AG08396 (cell line): Measurements from ENCODE around the gene MMS19.
"Not testable (repeated sequence)": the region's sequence is repeated elsewhere in the genome, so short reads cannot be mapped to it uniquely, and the experiment has no call there.

Experiments
- DNase-seq: peaks from one replicate; pipeline ENCODE4 v3.0.0; 2012; ENCODE audit warnings: low spot score, mixed read lengths

Gene MMS19

DNA sequence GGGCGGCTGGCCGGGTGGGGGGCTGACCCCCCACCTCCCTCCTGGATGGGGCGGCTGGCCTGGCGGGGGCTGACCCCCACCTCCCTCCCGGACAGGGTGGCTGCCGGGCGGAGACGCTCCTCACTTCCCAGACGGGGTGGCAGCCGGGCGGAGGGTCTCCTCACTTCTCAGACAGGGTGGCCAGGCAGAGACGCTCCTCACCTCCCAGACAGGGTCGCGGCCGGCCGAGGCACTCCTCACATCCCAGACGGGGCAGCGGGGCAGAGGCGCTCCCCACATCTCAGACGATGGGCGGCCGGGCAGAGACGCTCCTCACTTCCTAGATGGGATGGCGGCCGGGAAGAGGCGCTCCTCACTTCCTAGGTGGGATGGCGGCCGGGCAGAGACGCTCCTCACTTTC lies 30.7 kb upstream of the MMS19 start:
- not testable (repeated sequence) for DNase-seq

DNA sequence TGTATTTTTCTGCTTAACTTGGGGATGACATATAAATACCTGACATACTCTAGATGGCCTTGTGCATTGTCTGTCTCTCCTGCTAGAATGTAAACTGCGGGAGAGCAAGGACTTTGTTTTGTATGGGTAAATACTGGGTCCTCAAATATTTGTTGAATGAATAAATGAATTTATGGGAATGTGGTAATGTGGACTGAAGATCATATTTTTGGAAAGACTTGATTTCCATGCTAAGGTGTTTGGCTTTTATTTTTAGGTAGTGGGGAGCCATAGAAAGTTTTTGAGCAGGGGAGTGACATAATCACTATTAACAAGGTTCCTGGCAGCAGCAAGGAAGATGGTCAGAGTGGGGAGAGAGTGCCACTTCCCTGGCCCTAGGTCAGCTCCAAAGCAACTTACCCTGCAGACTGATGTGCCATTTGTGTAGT lies 27.5 kb upstream of the MMS19 start:
- DNase-seq = no peak

DNA sequence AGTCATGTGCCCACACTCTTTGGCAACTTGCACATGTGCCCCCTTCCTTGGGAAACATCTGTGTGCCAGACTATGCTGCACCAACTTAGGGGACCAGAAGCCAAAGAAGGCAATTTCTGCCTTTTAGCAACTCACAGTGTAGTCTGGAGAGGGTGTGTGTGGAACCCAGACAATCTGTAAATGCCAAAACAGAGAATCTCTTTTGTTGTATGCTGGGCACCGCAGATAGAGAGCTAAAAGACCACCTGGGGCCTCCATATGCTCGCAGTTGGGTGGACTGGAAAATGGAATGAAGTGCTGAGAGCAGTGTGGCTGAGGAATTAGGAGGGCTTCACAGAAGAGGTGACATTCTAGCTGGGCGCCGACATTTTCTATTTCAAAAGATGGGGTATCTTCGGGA lies 26.9 kb upstream of the MMS19 start:
- DNase-seq = no peak

DNA sequence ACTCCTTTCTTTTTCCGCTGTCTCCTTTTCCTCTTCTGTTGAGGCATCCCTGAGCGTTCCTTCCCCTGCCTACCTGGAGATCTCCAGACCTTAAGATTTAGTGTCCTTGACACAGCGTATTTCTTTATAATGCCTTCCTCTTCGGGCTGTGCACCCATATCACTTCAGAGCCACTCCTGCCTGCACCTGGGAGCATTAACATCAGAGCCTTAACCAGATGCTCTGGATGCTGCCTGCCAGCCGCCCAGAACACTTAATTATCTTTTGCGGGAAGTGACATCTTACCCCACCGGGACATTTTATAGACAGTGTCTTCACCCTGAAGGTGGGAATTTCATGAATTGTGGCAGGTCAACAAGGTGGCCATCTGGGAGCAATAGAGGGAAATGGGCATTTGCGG lies 24.7 kb upstream of the MMS19 start:
- no peak for DNase-seq

DNA sequence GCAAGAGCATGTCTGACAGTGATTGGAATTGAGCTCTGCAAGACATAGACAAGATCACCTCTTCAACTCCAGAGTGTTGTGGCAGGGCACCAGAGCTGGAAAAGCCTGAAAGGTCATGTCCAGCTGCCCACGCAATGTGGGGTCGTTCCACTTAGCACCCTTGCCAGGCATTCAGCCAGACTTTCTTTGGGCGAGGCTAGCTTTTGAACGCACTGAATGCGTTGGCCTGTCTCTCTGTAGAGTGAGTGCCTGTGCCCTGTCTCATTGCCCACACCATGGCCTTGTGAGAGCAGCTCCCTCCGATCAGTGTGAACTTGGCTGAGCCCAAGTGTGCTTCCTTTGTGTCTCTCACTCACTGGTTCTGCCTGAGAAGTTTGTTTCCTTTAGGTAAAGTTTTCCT lies 23.8 kb upstream of the MMS19 start:
- no peak for DNase-seq

DNA sequence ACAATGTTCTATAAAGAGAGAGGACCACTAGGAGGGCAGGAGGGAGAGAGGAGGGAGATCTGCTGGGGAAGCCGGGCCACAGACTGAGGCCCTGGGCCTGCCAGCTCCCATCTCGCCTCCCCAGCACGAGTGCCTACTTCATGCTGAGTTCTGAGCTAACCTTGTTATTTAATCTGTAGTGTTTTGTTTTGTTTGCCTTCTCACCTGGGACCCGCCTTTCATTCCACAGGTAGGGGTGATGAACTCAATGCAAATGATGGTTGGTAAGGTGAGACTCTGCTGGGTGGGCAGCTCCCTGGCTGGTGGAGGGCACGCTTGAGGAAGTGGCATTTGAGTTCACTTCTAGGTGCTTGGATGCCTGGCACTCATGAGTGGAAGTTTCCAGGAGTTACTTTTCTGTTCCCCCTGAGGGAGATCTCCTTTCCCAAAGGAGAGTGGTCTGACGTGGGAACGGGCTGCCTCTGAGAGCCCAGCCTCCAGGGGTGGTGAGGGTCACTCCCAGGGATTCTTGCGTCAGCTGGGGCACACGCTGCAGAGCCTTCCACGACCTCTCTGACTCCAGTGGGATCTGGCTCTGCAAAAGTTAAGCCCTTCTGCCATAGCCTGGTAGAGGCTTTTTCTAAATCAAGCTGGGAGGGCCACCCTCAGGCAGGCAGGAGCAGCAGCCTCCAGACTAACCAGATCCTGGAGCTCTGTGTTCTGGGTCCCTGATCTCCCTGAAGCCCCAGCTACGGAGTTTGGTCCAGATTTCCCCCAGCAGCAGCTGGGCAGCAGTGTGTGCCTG lies 22.9 kb upstream of the MMS19 start:
- no peak for DNase-seq

DNA sequence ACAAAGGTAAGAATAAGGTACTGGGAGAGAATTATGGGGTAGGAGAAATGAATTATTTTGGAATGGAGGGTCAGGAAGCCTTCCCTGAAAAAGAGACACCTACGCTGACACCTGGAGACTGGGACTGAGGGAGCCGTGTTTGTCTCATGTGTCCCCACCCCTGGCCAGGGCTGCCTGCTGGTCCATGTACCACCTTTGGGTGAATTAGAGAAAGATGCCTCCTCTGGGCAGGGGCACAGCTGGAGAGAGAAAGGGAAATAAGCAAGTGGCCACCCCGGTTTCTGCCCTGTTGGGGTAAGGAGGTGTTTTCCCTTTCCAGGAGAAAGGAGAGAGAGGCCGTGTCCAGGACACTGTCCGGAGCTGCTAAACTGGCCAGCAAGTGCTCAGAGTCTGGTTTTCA lies 22.3 kb upstream of the MMS19 start:
- no peak for DNase-seq

DNA sequence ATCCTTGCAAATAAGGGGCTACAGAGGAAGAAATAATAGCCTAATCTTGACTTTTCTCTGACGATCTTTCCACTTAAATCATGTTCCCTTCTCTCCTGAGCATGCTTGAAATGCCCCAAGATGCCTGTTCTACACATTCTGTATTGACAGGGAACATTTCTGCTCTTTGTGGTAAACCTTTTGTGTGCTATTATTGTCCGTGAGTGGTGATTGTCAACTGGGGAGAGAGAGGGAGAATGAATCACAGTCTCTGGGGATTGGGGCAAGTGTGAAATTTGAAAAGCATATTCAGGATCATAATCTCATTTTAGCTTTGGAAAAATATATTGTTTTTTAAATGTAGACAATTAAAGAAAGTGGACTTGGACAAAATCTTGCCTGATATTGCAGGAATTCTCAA lies 21.1 kb upstream of the MMS19 start:
- DNase-seq = no peak

DNA sequence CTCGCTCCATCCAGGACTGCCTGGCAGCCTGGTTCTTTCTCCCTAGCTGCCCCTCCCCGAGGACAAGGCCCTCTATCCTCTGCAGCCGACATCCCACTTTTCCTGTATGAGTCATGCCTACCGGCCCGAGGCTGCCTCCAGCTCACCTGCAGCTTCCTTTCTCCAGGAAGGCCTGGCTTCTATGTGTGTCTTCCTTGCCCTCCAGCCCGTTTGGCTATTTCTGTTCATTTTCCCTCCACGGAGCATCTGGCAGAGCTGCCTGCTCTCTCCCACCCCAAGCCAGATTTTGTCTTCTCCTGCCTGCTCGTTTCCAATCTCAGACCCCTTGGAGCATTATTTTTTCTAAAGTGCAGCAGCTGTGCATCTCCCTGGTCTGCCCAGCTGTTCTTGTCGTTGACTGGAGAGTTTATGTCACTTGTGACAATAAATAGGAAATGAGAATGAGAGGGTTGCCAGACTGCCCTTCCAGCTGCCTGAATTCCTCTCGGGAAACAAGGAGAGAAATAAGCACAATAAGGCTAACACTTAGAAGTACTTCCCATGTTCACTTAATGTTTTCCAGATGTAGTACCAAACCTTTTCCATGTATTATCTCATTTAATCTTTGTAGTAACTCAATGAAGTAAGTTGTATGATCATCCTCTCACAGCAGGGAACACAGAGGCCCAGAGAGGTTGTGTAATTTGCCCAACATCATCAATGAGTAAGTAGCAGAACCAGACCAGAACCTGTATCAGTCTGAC lies 20.2 kb upstream of the MMS19 start:
- no peak for DNase-seq

DNA sequence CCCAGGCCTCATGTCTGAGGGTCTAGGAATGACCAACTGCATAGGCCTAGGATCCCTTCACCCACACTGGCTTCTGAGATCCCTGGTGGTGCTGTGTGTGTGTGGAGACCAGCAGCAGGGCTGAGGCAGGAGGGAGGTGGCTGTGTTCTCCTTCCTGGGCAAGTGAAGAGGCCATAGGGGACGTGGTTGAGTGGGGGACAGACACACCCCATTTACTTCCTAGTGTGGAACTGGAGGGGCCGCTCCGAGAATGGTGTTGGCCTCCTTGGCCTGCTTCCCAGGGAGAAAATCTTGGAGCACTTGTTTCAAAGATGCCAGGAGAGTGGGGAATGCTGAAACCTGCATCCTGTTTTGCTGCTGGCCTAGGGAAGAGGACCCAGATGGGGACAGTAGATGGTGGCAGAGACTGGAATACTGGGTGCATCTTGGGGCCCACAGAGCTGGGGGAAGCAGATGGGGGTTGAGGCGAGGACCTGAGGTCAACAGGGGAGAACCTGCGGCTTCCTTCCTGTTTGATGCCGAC lies 19.6 kb upstream of the MMS19 start:
- DNase-seq = no peak

DNA sequence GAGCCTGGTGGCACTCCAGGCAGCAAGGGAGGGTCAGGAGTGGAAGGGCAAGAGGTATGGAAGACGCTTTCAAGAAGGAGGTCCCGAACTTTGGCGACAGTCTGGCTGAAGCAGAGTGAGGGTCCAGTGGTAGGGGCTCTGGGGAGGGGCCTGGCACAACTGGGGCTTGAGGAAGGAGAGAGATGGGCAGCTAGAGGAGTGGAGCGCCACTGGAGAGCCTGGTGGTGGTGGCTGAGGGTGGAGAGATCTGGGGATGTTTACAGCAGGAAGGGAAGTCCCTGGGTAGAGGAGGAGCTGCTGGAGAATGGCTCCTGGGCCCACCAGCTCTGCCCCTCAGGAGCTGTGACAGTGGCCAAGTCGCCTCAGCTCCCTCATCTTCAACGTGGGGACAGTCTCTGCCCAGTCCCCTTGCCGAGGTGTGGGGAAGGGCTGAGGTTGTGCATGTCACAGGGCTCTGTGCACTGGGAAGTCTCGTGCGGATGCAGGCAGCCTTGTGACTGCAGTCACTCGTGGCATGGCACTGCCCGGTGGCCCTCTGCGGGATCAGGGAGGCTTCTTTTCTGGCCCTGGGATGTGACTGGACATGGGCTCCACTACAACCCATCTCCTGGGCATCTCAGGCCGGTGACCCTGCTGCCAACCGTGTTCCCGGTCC lies 19.0 kb upstream of the MMS19 start:
- no peak for DNase-seq

DNA sequence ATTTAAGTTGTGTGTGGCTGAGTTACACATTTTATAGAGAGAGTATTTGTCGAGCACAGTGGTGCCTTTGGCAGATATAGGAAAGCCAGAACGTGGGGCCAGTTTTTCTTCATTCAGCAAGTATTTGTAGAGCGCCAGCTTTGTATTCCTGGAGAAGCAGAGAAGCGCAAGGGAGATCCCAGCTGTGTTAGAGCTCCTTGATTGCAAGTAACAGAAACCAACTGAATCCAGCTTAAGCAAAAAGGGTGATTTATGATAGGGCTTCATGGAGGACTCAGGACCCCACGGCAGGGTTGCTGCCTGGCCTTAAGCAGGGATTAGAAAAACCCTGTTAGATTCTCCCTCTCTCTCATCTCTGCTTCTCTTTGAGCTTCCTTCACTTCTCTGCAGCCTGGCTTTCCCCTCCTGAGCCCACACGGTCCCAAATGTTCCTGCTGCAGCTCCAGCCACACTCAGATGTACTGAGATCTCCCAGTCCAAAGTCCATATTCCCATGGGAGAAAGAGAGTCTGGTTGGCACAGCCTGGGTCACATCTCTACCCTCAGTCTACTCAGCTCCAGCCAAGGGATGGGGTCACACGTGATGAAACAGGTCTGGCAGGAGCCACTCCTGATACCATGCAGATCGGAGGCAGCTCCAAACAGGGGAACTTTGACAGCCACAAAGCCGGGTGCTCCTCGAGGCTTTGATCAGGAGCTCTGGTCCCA lies 17.2 kb upstream of the MMS19 start:
- DNase-seq = no peak

DNA sequence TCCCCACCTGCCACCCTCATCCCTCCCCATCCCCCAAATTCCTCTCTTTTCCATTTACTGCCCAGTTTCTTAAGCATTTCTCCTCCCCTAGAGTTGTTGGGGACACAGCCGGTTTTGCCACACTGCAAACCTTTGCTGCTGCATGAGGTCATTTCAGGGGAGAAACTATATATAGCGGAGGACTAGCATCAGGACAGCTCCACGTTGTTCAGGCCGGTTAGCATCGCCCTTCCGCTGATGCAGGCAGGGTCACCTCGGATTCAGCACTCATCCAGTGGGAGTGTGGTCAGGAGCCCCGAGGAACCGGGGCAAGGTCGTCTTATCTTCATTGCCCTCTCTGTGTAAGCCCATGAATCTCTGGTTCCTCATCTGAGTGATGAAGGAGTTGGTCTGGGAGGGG lies 16.1 kb upstream of the MMS19 start:
- no peak for DNase-seq

DNA sequence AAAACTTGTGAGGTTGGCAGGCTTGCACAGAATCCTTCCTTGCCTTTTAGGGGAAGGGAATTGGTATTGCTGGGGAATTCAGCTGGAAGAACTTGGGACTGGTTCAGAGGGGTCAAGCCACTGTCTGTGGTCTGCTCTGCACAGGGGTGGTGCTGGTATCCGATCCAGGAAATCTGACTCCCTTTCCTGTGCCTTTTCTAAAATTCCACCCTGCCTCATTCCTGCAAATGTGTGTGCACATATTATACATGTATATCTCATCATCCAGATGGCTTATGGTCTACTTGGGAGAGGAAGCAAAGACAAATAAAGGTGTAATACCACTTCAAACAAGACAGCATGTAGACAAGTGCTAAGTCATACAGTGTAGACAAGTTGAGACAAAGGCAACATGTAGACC lies 14.8 kb upstream of the MMS19 start:
- DNase-seq = no peak

DNA sequence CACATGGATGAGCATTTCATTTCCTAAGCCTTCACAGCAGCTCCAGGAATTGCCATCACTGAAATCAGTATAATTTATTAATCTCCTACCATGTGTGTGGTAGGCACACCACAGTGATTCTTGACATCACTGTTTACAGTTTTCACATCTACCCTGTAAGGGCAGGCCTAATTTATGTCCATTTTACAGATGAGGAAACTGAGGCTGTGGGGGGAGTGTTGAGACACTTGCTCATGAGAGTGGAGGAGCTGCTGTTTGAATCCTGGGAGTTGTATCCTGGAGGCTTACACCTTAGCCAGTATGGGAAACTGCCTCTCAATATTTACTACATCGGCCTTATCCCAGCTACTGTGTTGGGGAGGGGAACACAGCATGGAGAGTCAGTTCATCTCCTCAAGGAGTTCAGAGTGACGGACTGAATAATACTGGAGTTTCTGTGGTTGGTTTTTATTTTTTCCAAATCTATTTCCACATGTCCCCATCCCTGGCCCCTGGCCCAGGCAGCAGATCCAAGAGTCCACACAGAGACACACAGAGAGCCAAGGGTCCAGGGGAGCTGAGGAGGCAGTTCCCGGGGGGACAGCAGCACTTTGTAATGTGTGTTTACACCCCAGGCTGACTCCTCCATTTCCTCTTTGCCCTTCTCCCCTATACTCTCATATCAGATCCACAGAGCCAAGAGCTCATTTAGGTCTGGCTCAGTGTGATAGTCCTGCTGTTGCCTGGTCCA lies 13.7 kb upstream of the MMS19 start:
- DNase-seq = no peak

DNA sequence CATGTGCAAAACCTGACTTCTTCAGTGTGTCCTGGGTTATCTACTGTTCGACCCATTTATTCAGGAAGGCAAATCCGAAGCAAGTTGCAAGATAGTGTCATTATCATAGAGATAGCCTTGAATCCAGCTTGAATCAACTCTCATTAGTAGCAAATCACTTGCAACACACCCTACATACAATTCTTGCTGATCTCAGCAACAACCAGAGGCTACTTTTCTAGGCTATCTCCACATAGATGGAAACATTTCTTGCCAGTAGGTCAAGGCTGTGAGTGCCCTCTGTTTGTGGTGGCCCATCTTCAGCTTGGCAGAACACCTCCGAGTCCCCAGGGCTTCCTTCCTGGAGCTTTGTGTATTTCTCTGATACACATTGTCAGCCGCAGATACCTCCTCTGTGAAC lies 12.5 kb upstream of the MMS19 start:
- DNase-seq = no peak

DNA sequence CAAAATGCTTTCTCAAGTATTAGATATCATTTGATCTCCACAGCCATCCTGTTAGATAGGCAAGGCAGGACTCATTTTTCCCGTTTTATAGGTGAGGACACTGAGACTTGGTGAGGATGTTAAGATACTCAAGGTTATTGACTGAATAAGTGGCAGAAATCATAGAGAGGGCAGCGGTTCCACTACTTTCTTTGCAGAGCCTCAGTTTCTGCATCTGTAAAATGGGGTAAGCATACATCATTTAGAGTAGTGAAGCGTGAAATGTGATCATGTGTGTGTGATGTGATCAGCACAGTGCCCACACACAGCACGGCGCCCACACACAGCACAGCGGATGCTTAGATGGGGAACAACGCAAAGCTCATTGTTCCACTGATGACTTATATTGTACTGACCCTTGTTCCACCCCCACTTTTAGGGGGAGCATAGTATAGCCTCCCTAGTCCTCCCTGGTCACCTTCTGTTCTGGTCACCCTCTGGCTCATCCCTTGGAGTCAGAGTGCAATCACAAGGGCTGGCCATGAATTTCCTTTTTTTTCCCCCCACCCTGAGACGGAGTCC lies 11.0 kb upstream of the MMS19 start:
- DNase-seq = no peak

DNA sequence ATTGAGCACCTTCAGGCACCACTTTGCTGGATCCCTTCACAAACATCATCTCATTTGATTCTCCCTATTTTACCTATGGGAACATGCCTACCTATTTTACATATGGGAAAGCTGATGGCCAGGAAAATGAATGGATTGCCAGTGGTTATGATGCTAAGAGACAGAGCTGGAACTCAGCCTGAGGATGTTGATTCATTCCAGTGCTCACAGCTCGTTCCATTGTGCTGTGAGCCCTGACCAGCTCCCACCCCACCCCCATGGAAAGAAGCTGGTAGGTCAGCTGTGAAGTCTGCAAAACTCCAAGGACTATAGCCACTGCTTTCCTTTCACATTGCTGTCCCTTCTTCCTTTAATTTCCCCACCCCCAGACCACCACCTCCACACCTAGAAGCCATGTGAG lies 10.1 kb upstream of the MMS19 start:
- DNase-seq = peak; percentile 71

DNA sequence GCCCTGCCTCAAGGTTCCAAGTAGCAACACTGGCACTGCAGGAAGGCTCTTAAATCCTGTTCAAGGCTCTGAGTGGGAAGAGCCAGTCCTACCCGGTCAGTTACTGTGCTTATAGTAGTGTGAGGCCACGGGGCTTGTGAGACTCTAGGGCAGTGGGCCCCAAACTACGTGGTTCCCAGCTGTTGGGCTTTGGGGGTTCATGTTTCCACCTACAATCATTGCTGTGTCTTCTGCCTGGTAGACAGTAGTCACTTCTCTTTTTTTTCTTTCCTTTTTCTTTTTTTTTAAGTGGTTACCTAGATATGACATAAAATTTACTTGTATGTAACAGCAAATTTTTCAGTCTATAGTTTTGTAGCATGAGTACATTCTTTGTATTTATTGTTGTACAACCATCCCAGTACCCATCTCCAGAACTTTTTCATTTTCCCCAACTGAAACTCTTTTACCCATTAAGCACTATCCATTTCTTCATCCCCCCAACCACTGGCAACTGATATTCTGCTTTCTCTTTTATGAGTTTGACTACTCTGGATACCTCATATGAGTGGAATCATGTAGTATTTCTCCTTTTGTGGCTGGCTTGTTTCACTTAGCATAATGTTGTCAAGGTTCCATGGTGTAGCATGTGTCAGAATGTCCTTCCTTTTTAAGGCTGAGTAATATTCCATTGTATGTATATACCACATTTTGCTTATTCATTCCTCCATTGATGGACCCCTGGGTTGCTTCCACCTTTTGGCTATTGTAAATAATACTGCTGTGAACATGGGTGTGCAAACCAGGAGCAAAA lies 8.2 kb upstream of the MMS19 start:
- no peak for DNase-seq

DNA sequence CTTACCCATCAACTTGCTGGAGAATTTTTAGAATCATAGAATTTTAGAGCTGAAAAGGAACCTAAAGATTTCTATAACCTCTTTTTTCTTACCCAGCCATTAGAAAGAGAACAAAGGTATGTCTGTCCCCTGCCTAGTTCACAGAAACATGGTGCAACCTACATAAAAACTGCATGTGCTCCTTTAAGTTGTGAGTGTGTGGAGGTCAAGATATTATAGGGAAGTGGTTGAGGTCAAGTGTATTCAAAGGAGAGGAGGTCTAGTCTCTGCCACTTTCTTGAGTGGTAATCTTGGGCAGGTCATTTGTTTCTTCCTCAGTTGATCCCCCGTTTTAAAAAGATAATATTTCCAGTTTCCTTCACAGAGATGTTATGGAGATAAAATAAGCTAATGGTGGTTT lies 6.9 kb upstream of the MMS19 start:
- DNase-seq = no peak

DNA sequence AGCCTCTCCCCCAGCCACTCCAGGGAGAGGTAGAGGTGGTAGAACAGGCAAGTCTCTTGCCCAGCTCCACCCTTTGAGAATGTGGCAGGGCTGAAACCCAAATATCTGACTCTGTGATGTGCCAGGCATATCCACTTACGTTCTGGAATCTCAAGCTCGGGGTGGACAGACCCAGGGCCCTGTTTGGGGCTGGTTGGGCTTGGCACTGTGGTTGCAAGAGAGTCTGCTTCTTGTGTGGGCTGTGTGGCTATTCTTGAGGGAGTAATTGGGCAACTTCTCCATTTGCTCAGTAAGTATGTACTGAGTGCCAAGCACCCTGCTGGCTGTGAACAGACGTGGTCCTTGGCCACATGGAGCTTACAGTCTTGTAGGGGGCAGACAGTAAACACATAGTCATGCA lies 5.2 kb upstream of the MMS19 start:
- no peak for DNase-seq
